H1 (cell line): Measurements from ENCODE around the gene GLB1L2. TPM values are rescaled to one million over a fixed set of nuclear protein-coding genes. Genes with fewer than 3 reads are reported as not detected.

Experiments used
- CTCF ChIA-PET: fragments of 300-600 bp; sonication (Branson Sonifier 250); formaldehyde crosslinking; loops from one replicate; lab custom pipeline; 2021; ENCODE audit not compliant: partially characterized antibody; lab: Charles Lee
- POLR2A ChIA-PET: fragments of 300-600 bp; sonication (Branson Sonifier 250); formaldehyde crosslinking; loops from one replicate; lab custom pipeline; 2021; ENCODE audit warnings: inconsistent platforms; ENCODE audit not compliant: partially characterized antibody; lab: Charles Lee
- DNase-seq, 2 experiments: peaks; one replicate each; pipeline versions ENCODE4 v3.0.0 to v3.0.0-alpha.2; 2010 to 2022; ENCODE audit warnings: low spot score in 2 of 2, low read depth in 1 of 2, mixed read lengths in 1 of 2
- FAIRE-seq: peaks from 2 replicates; lab custom pipeline; 2011; peaks lifted over from hg19 to GRCh38; lab: Jason Lieb, UNC
- H2AFZ ChIP-seq: 2 replicates; pipeline ENCODE4 v1.8.1; 2012; ENCODE audit warnings: low read length, inconsistent platforms
- H2AK5ac ChIP-seq: 2 replicates; pipeline ENCODE4 v1.6.1; 2013; ENCODE audit warnings: low read depth, low read length
- H2BK120ac ChIP-seq: replicated peaks from 2 replicates; pipeline ENCODE3; 2013; ENCODE audit warnings: low read depth, low read length, inconsistent platforms
- H2BK12ac ChIP-seq: 2 replicates; pipeline ENCODE4 v1.6.1; 2013; ENCODE audit warnings: low read depth, low read length
- H2BK15ac ChIP-seq: 2 replicates; pipeline ENCODE4 v1.6.1; 2013; ENCODE audit warnings: low read length
- H2BK20ac ChIP-seq: 2 replicates; pipeline ENCODE4 v1.6.1; 2013; ENCODE audit warnings: low read length
- H2BK5ac ChIP-seq: 2 replicates; pipeline ENCODE4 v1.6.1; 2013; ENCODE audit warnings: low read depth, low read length
- H3K14ac ChIP-seq: 2 replicates; pipeline ENCODE4 v1.6.1; 2013; ENCODE audit warnings: inconsistent platforms; ENCODE audit not compliant: insufficient read length
- H3K18ac ChIP-seq: 2 replicates; pipeline ENCODE4 v1.6.1; 2013; ENCODE audit warnings: low read length; ENCODE audit errors: extremely low read depth
- H3K23ac ChIP-seq: 2 replicates; pipeline ENCODE4 v1.6.1; 2013; ENCODE audit warnings: inconsistent platforms; ENCODE audit not compliant: insufficient read length
- H3K23me2 ChIP-seq: 2 replicates; pipeline ENCODE4 v1.6.1; 2013; ENCODE audit warnings: low read depth, low read length
- H3K27ac ChIP-seq: 2 replicates; pipeline ENCODE4 v1.6.1; 2011; ENCODE audit warnings: low read depth, low read length, inconsistent platforms
- H3K27me3 ChIP-seq, 4 experiments: replicated peaks in 1 of 4; 1 replicate in 1 of 4; 2 replicates in 3 of 4; pipeline versions ENCODE4 v1.6.1 to v1.8.1; 2011 to 2013; ENCODE audit warnings: low read length in 3 of 4, mild to moderate bottlenecking in 3 of 4, inconsistent platforms in 2 of 4, mixed read lengths in 2 of 4, moderate library complexity in 1 of 4; ENCODE audit not compliant: control insufficient read depth in 3 of 4, insufficient read depth in 3 of 4; ENCODE audit errors: extremely low read depth in 1 of 4
- H3K36me3 ChIP-seq, 4 experiments: 2 replicates each; pipeline versions ENCODE4 v1.6.1 to v1.8.1; 2011 to 2013; ENCODE audit warnings: mild to moderate bottlenecking in 4 of 4, low read length in 3 of 4, moderate library complexity in 2 of 4, control low read depth in 1 of 4, inconsistent platforms in 1 of 4; ENCODE audit not compliant: insufficient read depth in 4 of 4, control insufficient read depth in 2 of 4
- H3K4ac ChIP-seq: replicated peaks from 2 replicates; pipeline ENCODE3; 2013; ENCODE audit warnings: low read length, low read depth, mixed read lengths, inconsistent platforms; ENCODE audit not compliant: insufficient read length
- H3K4me1 ChIP-seq, 4 experiments: replicated peaks in 1 of 4; 1 replicate in 1 of 4; 2 replicates in 3 of 4; pipeline versions ENCODE4 v1.6.1 to v1.8.1; 2011 to 2013; ENCODE audit warnings: low read length in 3 of 4, inconsistent platforms in 2 of 4, mixed read lengths in 1 of 4; ENCODE audit not compliant: insufficient read depth in 4 of 4, control insufficient read depth in 3 of 4
- H3K4me2 ChIP-seq, 2 experiments: 2 replicates each; pipeline versions ENCODE4 v1.6.1 to v1.8.1; 2011 to 2013; ENCODE audit warnings: low read depth in 2 of 2, low read length in 2 of 2, control low read depth in 1 of 2, inconsistent platforms in 1 of 2, mild to moderate bottlenecking in 1 of 2; ENCODE audit not compliant: insufficient read depth in 1 of 2
- H3K4me3 ChIP-seq, 4 experiments: fragments of 200-600, 300-600 bp in 1 of 4; sonication (generic), shearing (Covaris generic), sonication (Bioruptor Twin) in 1 of 4; 2 replicates each; pipeline versions ENCODE4 v1.5.1 to v1.8.1; 2011 to 2016; ENCODE audit warnings: low read length in 4 of 4, low read depth in 3 of 4, control low read depth in 2 of 4, inconsistent platforms in 2 of 4, mild to moderate bottlenecking in 2 of 4, mixed read lengths in 1 of 4, moderate library complexity in 1 of 4; ENCODE audit not compliant: insufficient read depth in 2 of 4; ENCODE audit errors: extremely low read depth in 1 of 4
- H3K56ac ChIP-seq: replicated peaks from 2 replicates; pipeline ENCODE3; 2013; ENCODE audit warnings: low read depth, mild to moderate bottlenecking, mixed read lengths, low read length, inconsistent platforms; ENCODE audit not compliant: insufficient read length
- H3K79me1 ChIP-seq: 2 replicates; pipeline ENCODE4 v1.6.1; 2013; ENCODE audit warnings: low read depth, low read length, control low read depth
- H3K79me2 ChIP-seq, 2 experiments: 2 replicates each; pipeline versions ENCODE4 v1.6.1 to v1.8.1; 2012 to 2013; ENCODE audit warnings: low read length in 2 of 2, mild to moderate bottlenecking in 2 of 2, inconsistent platforms in 1 of 2; ENCODE audit not compliant: insufficient read depth in 2 of 2, control insufficient read depth in 1 of 2
- H3K9ac ChIP-seq, 4 experiments: replicated peaks in 1 of 4; 1 replicate in 1 of 4; 2 replicates in 3 of 4; pipeline versions ENCODE4 v1.6.1 to v1.8.1; 2011 to 2013; ENCODE audit warnings: low read depth in 3 of 4, low read length in 3 of 4, control low read depth in 2 of 4, mild to moderate bottlenecking in 2 of 4, moderate library complexity in 2 of 4, inconsistent platforms in 1 of 4; ENCODE audit errors: extremely low read depth in 1 of 4
- H3K9me3 ChIP-seq, 2 experiments: 2 replicates each; pipeline versions ENCODE4 v1.6.1 to v1.8.1; 2012 to 2013; ENCODE audit warnings: mild to moderate bottlenecking in 2 of 2, moderate library complexity in 2 of 2, control low read depth in 1 of 2, inconsistent platforms in 1 of 2, low read depth in 1 of 2, low read length in 1 of 2, mixed read lengths in 1 of 2; ENCODE audit not compliant: insufficient read depth in 2 of 2
- H4K20me1 ChIP-seq, 2 experiments: replicated peaks in 1 of 2; 2 replicates each; pipeline versions ENCODE3 to v1.8.1; 2011 to 2013; ENCODE audit warnings: inconsistent platforms in 2 of 2, low read length in 2 of 2, mild to moderate bottlenecking in 1 of 2; ENCODE audit not compliant: insufficient read depth in 2 of 2, control insufficient read depth in 1 of 2
- H4K5ac ChIP-seq: 2 replicates; pipeline ENCODE4 v1.6.1; 2013; ENCODE audit warnings: low read length, low read depth, mixed read lengths, inconsistent platforms; ENCODE audit not compliant: insufficient read length
- H4K8ac ChIP-seq: 2 replicates; pipeline ENCODE4 v1.8.0; 2013; ENCODE audit warnings: mild to moderate bottlenecking, moderate library complexity, low read length, inconsistent platforms; ENCODE audit not compliant: insufficient read depth; ENCODE audit errors: extremely low read depth
- H4K91ac ChIP-seq: replicated peaks from 2 replicates; pipeline ENCODE3; 2013; ENCODE audit warnings: low read length, mixed read lengths, inconsistent platforms; ENCODE audit not compliant: insufficient read length
- GABPA ChIP-seq: IDR thresholded peaks from 2 replicates; pipeline ENCODE4 v1.6.1; 2011; ENCODE audit warnings: mild to moderate bottlenecking, low read length, moderate library complexity, borderline replicate concordance; ENCODE audit not compliant: insufficient read depth
- JUND ChIP-seq: IDR thresholded peaks from 2 replicates; pipeline ENCODE4 v1.6.1; 2011; ENCODE audit warnings: mild to moderate bottlenecking, improper control_type of control experiment, low read length
- KDM1A ChIP-seq: fragments of 200-600, 300-600 bp; sonication (generic); IDR thresholded peaks from 2 replicates; pipeline ENCODE4 v1.7.1; 2016; ENCODE audit warnings: mild to moderate bottlenecking, low read length, borderline replicate concordance
- TCF12 ChIP-seq: IDR thresholded peaks from 2 replicates; pipeline ENCODE4 v1.6.1; 2011; ENCODE audit warnings: low read depth, mild to moderate bottlenecking, low read length
- YY1 ChIP-seq: IDR thresholded peaks from 2 replicates; pipeline ENCODE4 v1.6.1; 2011; ENCODE audit warnings: low read depth, mild to moderate bottlenecking, low read length
- WGBS, 2 experiments: shearing (Covaris generic) in 1 of 2; methylation state at CpG; one replicate each; pipeline versions ENCODE4 v1.1.6 to v1.1.7; 2013 to 2015; ENCODE audit warnings: low lambda C conversion rate in 2 of 2, mixed read lengths in 2 of 2, inconsistent platforms in 1 of 2, low coverage in 1 of 2, missing lambda C conversion rate in 1 of 2; ENCODE audit not compliant: insufficient replicate concordance in 2 of 2, insufficient coverage in 1 of 2, insufficient read length in 1 of 2; ENCODE audit errors: extremely low coverage in 1 of 2, missing lambda C conversion rate in 1 of 2; 5-methylcytosine and 5-hydroxymethylcytosine counted together
- polyA plus RNA-seq, 7 experiments: library from polyadenylated mRNA; depleted of rRNA in 3 of 7; stranded (reverse) in 5 of 7; unstranded in 2 of 7; fragments of >200 nt in 5 of 7; fragments of 200-250 nt in 2 of 7; gene quantifications; 1 replicate in 5 of 7; 2 replicates in 1 of 7; 4 replicates in 1 of 7; pipeline versions ENCODE4 v1.2.1 to v1.2.3, GENCODE V29; 2011 to 2013; ENCODE audit warnings: missing spikeins in 2 of 7, mixed read lengths in 2 of 7
- total RNA-seq: library from RNA; stranded (reverse); fragmentation: NEBNext Ultra II Directional; extraction: Animal tissue kit (Norgen Biotek cat#: 25700); gene quantifications from 2 replicates; pipeline ENCODE4 v1.2.1, GENCODE V29; 2021
- TF ChIP-seq, protein P1 (sequence below): IDR thresholded peaks from 2 replicates; pipeline ENCODE4 v1.6.1; 2011; ENCODE audit warnings: low read depth, mild to moderate bottlenecking, low read length; ENCODE audit not compliant: insufficient read depth

The GLB1L2 gene
- total and polyA plus RNA-seq, 2 of the 8 experiments (the other 6 are each of a cell fraction or from before 2014, with no cell fraction given), result 4.4 to 7.9 TPM

DNA sequence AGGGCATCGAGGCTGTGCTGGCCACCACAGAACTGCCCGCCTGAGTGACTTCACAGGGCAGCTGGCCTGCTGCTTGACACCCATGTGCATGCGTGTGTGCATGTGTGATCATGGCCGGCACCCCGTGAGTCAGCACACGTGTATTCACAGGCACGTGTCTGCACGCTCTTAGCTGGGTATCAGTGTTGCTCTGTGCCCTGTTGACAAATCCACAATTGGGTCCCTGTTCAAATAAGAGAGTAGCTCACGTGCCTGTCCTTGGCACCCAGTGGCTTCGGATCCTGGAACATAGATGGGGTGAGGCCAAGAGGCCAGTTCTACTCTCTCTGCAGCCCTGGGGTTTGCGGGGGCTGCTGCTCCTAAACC, 66.3 kb downstream of the GLB1L2 start:
- Histone ChIP-seq H2BK20ac (no peak overlapping the region), H2BK15ac (no peak overlapping the region), H4K8ac (no peak overlapping the region), H3K27ac (no peak overlapping the region), H3K56ac (no peak overlapping the region), H3K79me1 (peaks cover 7% of the 10 kb centered on the region), H3K23me2 (0 out of 2 replicates have a peak, but pooled peaks cover 2% of the 10 kb centered on the region), H3K9ac (no peak overlapping the region), H2BK12ac (no peak overlapping the region), H3K4ac (no peak overlapping the region), H3K14ac (no peak overlapping the region), H3K9me3 (no peaks in the 10 kb centered on the region), H3K4me2 (no peak overlapping the region), H3K23ac (no peak overlapping the region), H2AK5ac (no peak overlapping the region), H4K91ac (no peak overlapping the region), H3K79me2 (peaks cover 0 to 45% of the 10 kb centered on the region in 2 experiments; a peak in 1 of 4 replicates), H3K27me3 (no peaks in the 10 kb centered on the region), H3K36me3 (peaks cover 0 to 4% (median 0%) of the 10 kb centered on the region in 4 experiments; a peak in 2 of 8 replicates), H2BK120ac (no peak overlapping the region), H4K20me1 (peaks cover 6 to 37% of the 10 kb centered on the region in 2 experiments), H4K5ac (no peak overlapping the region), H3K18ac (no peak overlapping the region), H2BK5ac (no peak overlapping the region), H3K4me3 (no peak overlapping the region), H2AFZ (no peak overlapping the region), H3K4me1 (peaks cover 0 to 9% (median 3%) of the 10 kb centered on the region in 4 experiments; a peak in 2 of 7 replicates)
- TF ChIP-seq GABPA, result no peak
- no peak for TF ChIP-seq KDM1A
- TF ChIP-seq, protein P1, sequence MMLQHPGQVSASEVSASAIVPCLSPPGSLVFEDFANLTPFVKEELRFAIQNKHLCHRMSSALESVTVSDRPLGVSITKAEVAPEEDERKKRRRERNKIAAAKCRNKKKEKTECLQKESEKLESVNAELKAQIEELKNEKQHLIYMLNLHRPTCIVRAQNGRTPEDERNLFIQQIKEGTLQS, result no peak
- TF ChIP-seq TCF12, result no peak
- no peak for TF ChIP-seq YY1
- no peak for TF ChIP-seq JUND
- ChIA-PET CTCF (interaction anchor here (0.6 to 1.8 kb wide), 7 partner anchors 14 to 435 kb away, joined by 3 to 9 read pairs (median 4); partner anchors contain the start of gene B3GAT1), POLR2A (interaction anchor here (1.4 kb wide), 1 partner anchor 12 kb away, joined by 3 read pairs; no protein-coding TSS in a partner anchor)
- no peak for FAIRE-seq
- no peak for DNase-seq
- 93% methylated on average over 11 of the region's 11 CpGs; no CpG with 5 or more reads in 1 of the 2 experiments for WGBS, 2 experiments
